PC-9 (cell line): ENCODE results near the gene RHOF.

Experiments used
- CTCF ChIP-seq: fragments of 200-600 bp; sonication (generic); conservative IDR thresholded peaks from 2 replicates; pipeline ENCODE4 v1.6.1; 2017; ENCODE audit warnings: mixed run types, antibody characterized with exemption, mild to moderate bottlenecking, moderate library complexity
- EZH2 ChIP-seq: fragments of 200-600 bp; sonication (generic); IDR thresholded peaks from 2 replicates; pipeline ENCODE4 v1.8.0; 2017; ENCODE audit warnings: antibody characterized with exemption, low read depth

GRCh38 chr12:121796855-121797751 is 3.6 kb upstream of the RHOF start:
- peak; percentile 33; the same call in 1 of the 2 replicates for TF ChIP-seq CTCF
- no peak for TF ChIP-seq EZH2
